CD4-positive, alpha-beta T cell (primary cell): ENCODE data around the gene MMP19. TPM values are rescaled to one million over a fixed set of nuclear protein-coding genes. Genes with fewer than 3 reads are reported as not detected.

ENCODE experiments used
- ATAC-seq: fragments of 200-7000 bp; cut with Tn5 transposase; one replicate; pipeline ENCODE4 v1.10.0; 2022; ENCODE audit warnings: mild to moderate bottlenecking; ENCODE audit not compliant: poor library complexity
- CTCF ChIA-PET: fragments of 350-600 bp; sonication (Branson Sonifier 250); formaldehyde crosslinking; loops from one replicate; lab custom pipeline; 2021; ENCODE audit warnings: antibody characterized with exemption, inconsistent platforms; lab: Charles Lee
- POLR2A ChIA-PET: fragments of 350-600 bp; sonication (Branson Sonifier 250); formaldehyde crosslinking; loops from one replicate; lab custom pipeline; 2021; ENCODE audit warnings: antibody characterized with exemption, inconsistent platforms; lab: Charles Lee
- DNase-seq, 14 experiments: peaks; one replicate each; pipeline ENCODE4 v3.0.0-alpha.2; 2013 to 2020; ENCODE audit warnings: mixed read lengths in 2 of 14
- H3K27ac ChIP-seq, 2 donors: one replicate each; pipeline versions ENCODE4 v1.5.1 to v1.7.0; 2013; ENCODE audit warnings: low read length in 2 of 2, low read depth in 1 of 2, mild to moderate bottlenecking in 1 of 2
- H3K27me3 ChIP-seq, 2 experiments: 1 replicate in 1 of 2; 2 replicates in 1 of 2; pipeline versions ENCODE4 v1.6.1 to v1.7.0; 2013; ENCODE audit warnings: low read length in 2 of 2, control low read depth in 1 of 2, mild to moderate bottlenecking in 1 of 2, moderate library complexity in 1 of 2; ENCODE audit not compliant: insufficient read depth in 2 of 2, control insufficient read depth in 1 of 2
- H3K36me3 ChIP-seq: one replicate; pipeline ENCODE4 v1.6.1; 2013; ENCODE audit warnings: low read length, control low read depth; ENCODE audit not compliant: insufficient read depth
- H3K4me1 ChIP-seq: one replicate; pipeline ENCODE4 v1.6.1; 2013; ENCODE audit warnings: low read length, control low read depth; ENCODE audit not compliant: insufficient read depth
- H3K4me3 ChIP-seq: one replicate; pipeline ENCODE4 v1.5.1; 2013; ENCODE audit warnings: mild to moderate bottlenecking, low read length, moderate library complexity
- H3K9me3 ChIP-seq, 2 experiments: 1 replicate in 1 of 2; 2 replicates in 1 of 2; pipeline versions ENCODE4 v1.6.1 to v1.7.0; 2013; ENCODE audit warnings: low read length in 2 of 2, mild to moderate bottlenecking in 2 of 2, control low read depth in 1 of 2, moderate library complexity in 1 of 2; ENCODE audit not compliant: control insufficient read depth in 1 of 2, insufficient read depth in 1 of 2
- H3K27ac Mint-ChIP-seq: one replicate; pipeline ENCODE4 v1.8.0; 2020; ENCODE audit warnings: mixed read lengths
- H3K27me3 Mint-ChIP-seq: one replicate; pipeline ENCODE4 v1.8.0; 2021; ENCODE audit warnings: mixed read lengths
- H3K36me3 Mint-ChIP-seq: one replicate; pipeline ENCODE4 v1.8.0; 2021; ENCODE audit warnings: low read depth, mixed read lengths
- H3K4me1 Mint-ChIP-seq: one replicate; pipeline ENCODE4 v1.8.0; 2021; ENCODE audit warnings: low read depth, mixed read lengths
- H3K4me3 Mint-ChIP-seq: one replicate; pipeline ENCODE4 v1.8.0; 2020; ENCODE audit warnings: mild to moderate bottlenecking, mixed read lengths
- H3K9me3 Mint-ChIP-seq: one replicate; pipeline ENCODE4 v1.8.0; 2020; ENCODE audit warnings: mixed read lengths
- CTCF ChIP-seq: fragments of 200-600 bp; IDR thresholded peaks from one replicate; pipeline ENCODE4 v1.8.0; 2022; ENCODE audit warnings: antibody characterized with exemption, mild to moderate bottlenecking
- intact Hi-C, 2 experiments: fragments of 100-400 bp; cut with DNase I in 1 of 2; cut with micrococcal nuclease in 1 of 2; formaldehyde crosslinking; loops; one replicate each; pipeline versions ENCODE4 v1.15.1 to v1.9.0; 2023 to 2025; cut with DNase I, micrococcal nuclease
- total RNA-seq, 174 experiments: library from RNA in 2 of 174; stranded (reverse) in 2 of 174; gene quantifications; one replicate each; pipeline ENCODE4 v1.2.3 and lab custom pipeline; 2021 to 2026

The MMP19 gene
- total RNA-seq, 2 experiments from 2014 or later = not detected

GRCh38 chr12:55817345-55818139, 25.2 kb downstream of the MMP19 start, which contains the start of the genes ORMDL2 and SARNP:
ORMDL2 (plus strand) TSS chr12:55818041; CDS start chr12:55819000, 959 bp downstream.
SARNP (minus strand) TSS chr12:55817724; CDS start chr12:55817701, 23 bp downstream.
- Mint-ChIP-seq H3K9me3 (no peaks in the 10 kb centered on the region), H3K27ac (no peak within 1 kb of the TSS), H3K4me3 (no peak within 1 kb of the TSS), H3K36me3 (peaks cover 46% of the 10 kb centered on the region), H3K4me1 (peaks cover 28% of the 10 kb centered on the region), H3K27me3 (no peaks in the 10 kb centered on the region)
- H3K36me3 ChIP-seq = peaks cover 56% of the 10 kb centered on the region
- peak within 1 kb of the TSS; percentile 71 to 87 for H3K27ac ChIP-seq
- H3K27me3 ChIP-seq = no peaks in the 10 kb centered on the region
- TF ChIP-seq CTCF = no peak
- POLR2A ChIA-PET = interaction anchor here (0.8 to 7.6 kb wide), 33 partner anchors 9 to 1537 kb away, joined by 3 to 251 read pairs (median 5); partner anchors contain the start of genes BLOC1S1, CBX5, CD63 and CNPY2
- DNase-seq = peak; percentile 88 to 100 (median 92)
- CTCF ChIA-PET = interaction anchor here (0.6 to 2.3 kb wide), 11 partner anchors 8 to 440 kb away, joined by 3 to 22 read pairs (median 5); partner anchors contain the start of genes ANKRD52, DNAJC14, GDF11 and RAB5B
- H3K4me3 ChIP-seq = peak within 1 kb of the TSS; percentile 97
- ATAC-seq = peak; percentile 92
- intact Hi-C loops = loop anchor here (1.0 to 10.0 kb wide), 9 partner anchors 11 to 817 kb away; partner anchors contain the start of genes BAZ2A (in 1 of the 2), DNAJC14 (in 1 of the 2), GDF11 (in 1 of the 2) and PYM1 (in 1 of the 2)
- H3K9me3 ChIP-seq = no peaks in the 10 kb centered on the region
- peaks cover 40% of the 10 kb centered on the region for H3K4me1 ChIP-seq

DNA sequence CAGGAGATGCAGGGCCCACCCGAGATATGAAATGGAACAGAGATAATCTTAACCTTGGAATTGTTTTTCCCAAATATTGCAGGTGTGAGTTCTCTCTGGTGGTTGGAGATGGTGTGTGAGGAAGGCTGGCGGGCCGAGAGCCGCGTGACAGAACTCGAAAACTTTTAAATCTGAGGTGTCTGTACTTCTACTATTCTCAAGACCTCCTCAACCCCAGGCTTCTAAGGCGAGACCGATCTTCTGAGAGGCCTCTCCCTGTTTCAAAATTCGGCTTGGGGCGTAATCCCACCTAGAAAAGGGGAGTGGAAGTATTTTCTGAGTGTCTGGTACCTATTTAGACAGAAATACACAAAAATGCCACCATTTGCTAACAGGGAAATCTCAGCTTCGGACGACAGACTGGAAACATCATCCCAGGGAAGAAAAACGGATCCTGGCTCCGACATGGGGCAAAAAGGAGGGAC, 25.8 kb downstream of the MMP19 start:
- no peak for TF ChIP-seq CTCF
- ATAC-seq (no peak), DNase-seq (peak in 3 of 14 experiments; percentile 21 to 24 (median 22))
- ChIA-PET POLR2A (interaction anchor here (0.8 to 7.6 kb wide), 27 partner anchors 8 to 1536 kb away, joined by 3 to 251 read pairs (median 5); partner anchors contain the start of genes BLOC1S1, CBX5, CD63 and DGKA), CTCF (interaction anchor here (0.6 to 2.3 kb wide), 8 partner anchors 8 to 441 kb away, joined by 3 to 22 read pairs (median 4); partner anchors contain the start of genes ANKRD52, DNAJC14, GDF11 and RAB5B)
- H3K27ac Mint-ChIP-seq = no peak overlapping the region
- H3K9me3 Mint-ChIP-seq = no peaks in the 10 kb centered on the region
- Histone ChIP-seq H3K9me3 (no peaks in the 10 kb centered on the region), H3K27ac (peak overlapping the region; percentile 67 to 87), H3K27me3 (no peaks in the 10 kb centered on the region), H3K4me1 (peaks cover 40% of the 10 kb centered on the region), H3K4me3 (peak overlapping the region; percentile 97), H3K36me3 (peaks cover 53% of the 10 kb centered on the region)
- H3K4me3 Mint-ChIP-seq = no peak overlapping the region
- peaks cover 34% of the 10 kb centered on the region for H3K4me1 Mint-ChIP-seq
- H3K36me3 Mint-ChIP-seq = peaks cover 46% of the 10 kb centered on the region
- no peaks in the 10 kb centered on the region for H3K27me3 Mint-ChIP-seq
- intact Hi-C loops = loop anchor here (1.0 to 10.0 kb wide), 6 partner anchors 12 to 818 kb away; partner anchors contain the start of genes BAZ2A (in 1 of the 2), DNAJC14 (in 1 of the 2), GDF11 (in 1 of the 2) and PYM1 (in 1 of the 2)

DNA sequence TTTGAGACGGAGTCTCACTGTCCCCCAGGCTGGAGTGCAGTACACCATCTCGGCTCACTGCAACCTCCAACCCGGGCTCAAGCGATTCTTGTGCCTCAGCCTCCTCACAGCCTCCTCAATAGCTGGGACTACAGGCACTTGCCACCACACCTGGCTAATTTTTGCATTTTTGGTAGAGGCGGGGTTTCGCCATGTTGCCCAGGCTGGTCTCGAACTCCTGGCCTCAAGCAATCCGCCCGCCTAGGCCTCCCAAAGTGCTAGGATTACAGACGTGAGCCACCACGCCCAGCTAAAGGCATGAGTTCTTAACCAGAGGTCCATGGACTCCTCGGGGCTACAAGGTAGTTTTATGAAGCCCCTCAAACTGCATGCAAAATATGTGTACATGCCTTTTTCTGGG, 27.3 kb downstream of the MMP19 start:
- Mint-ChIP-seq H3K4me3 (peak overlapping the region; percentile 79), H3K9me3 (no peaks in the 10 kb centered on the region), H3K27ac (no peak overlapping the region), H3K36me3 (peaks cover 46% of the 10 kb centered on the region), H3K4me1 (peaks cover 41% of the 10 kb centered on the region), H3K27me3 (no peaks in the 10 kb centered on the region)
- ATAC-seq (no peak), DNase-seq (no peak)
- POLR2A ChIA-PET = interaction anchor here (1.1 to 7.6 kb wide), 3 partner anchors 9 to 118 kb away, joined by 4 to 251 read pairs (median 5); partner anchors contain the start of genes DGKA, DNAJC14 and PYM1
- Histone ChIP-seq H3K27ac (no peak overlapping the region), H3K4me3 (no peak overlapping the region), H3K27me3 (no peaks in the 10 kb centered on the region), H3K9me3 (no peaks in the 10 kb centered on the region), H3K36me3 (peaks cover 40% of the 10 kb centered on the region), H3K4me1 (peaks cover 44% of the 10 kb centered on the region)
- TF ChIP-seq CTCF = no peak
- intact Hi-C loops = loop anchor here (5.0 to 10.0 kb wide), 4 partner anchors 73 to 819 kb away; partner anchors contain the start of genes BAZ2A (in 1 of the 2), GDF11 (in 1 of the 2) and RPS26 (in 1 of the 2)
- CTCF ChIA-PET = no interaction called here
